ENCODE data around the gene USP24. TPM values are rescaled to one million over a fixed set of nuclear protein-coding genes. Genes with fewer than 3 reads are reported as not detected.

The USP24 gene
- total RNA-seq, 1 experiment from 2014 or later, result 23.7 TPM

DNA sequence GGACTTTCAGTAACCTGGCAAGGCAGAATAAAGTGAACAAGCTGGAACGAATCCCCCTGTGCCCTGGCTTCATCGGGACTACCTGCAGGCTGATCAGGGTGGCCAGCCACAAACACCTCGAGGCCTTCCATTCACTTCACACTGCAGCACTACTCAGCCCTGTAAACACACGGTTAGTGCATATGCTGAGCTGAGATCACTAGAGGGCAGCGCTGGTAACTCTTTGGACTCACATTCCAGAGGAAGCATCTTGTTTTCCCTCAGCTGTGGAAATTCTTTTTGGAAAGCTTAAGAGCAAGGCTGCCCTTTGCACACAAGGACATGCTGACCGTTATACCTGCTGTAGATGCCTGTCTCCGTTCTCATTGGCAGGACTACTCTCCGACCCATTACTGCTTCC lies 143.7 kb downstream of the USP24 start:
- peak; percentile 57 for DNase-seq (ENCODE audit: low read depth)

DNA sequence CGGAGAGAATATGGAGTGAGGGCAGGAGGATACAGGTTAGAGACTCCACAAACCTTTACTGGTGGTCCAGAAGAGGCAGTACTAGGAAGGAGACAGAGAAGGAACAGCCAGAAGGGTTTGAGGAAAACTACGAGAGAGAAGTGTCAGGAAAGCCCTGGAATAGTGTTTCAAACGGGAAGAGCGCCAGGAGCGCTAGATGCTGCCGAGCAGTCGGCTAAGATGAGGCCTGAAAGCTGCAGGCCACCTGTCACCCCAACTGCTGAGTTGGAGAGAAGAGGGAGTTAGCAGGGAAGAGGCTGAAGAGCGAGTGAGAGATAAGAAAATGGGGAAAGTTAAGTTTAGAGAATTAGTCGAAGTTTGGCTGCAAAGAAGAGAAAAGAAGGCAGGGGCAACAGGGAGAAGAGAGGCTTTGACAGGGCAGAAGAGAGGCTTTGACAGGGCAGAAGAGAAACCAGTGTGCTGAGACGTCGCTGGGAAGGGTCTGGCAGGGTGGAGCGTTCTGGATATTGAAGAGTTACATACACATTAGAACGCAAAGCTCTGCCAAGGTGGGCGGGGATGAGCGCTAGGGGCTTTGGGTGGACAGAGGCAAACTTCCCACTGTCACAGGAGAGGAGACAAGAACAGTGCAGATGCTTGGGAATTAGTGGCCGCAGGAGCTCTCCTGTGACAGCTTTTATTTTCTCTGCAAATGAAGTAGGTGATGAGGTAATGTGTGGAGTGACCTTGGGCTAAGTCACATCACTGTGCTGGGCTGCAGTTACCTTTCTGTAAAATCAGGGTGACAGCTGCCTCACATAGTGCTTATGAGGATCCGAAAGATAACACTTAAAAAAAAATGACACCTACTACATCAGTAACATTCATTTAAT lies 144.6 kb downstream of the USP24 start:
- peak; percentile 32 for DNase-seq (ENCODE audit: low read depth)

DNA sequence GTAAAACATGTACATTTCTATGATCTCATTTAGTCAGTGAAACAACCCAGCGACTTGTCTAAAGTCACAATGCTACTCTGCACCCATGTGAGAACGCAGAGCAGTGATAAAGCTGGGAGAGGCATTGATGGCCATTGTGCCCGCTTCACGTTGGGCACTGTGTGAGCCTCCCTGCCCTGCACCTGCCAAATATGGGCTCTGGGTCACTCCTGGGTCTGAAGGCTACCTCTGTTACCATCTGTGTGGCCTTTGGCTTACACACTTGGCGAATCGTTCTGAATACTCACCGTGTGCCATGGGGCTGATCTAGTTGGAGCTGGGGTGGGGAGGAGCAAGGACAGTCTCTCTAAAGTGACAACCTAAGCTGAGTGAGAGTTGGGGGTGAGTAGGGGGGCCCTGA lies 145.9 kb downstream of the USP24 start:
- DNase-seq (ENCODE audit: low read depth), result no peak

DNA sequence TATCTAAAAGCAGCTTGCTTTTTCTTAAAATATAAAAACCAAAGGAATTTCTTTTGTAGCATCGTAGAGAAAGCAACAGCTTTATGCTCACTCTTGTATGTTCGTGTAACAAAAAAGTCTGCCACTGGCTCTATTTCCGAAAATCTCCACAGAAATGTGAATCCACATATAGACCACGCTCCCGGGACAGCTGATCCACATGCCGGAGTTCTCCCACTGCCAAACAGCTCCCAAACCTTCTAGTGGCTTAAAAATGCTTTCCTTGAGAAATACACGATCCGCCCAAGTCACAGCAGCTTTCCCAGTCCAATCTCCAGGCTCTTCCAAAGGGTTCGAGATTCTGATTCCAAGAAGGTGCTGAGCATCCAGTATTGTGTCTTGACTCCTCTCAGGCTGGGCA lies 146.5 kb downstream of the USP24 start:
- no peak for DNase-seq (ENCODE audit: low read depth)

GRCh38 chr1:55067914-55068313 lies 147.2 kb downstream of the USP24 start:
- DNase-seq (ENCODE audit: low read depth), result no peak

DNA sequence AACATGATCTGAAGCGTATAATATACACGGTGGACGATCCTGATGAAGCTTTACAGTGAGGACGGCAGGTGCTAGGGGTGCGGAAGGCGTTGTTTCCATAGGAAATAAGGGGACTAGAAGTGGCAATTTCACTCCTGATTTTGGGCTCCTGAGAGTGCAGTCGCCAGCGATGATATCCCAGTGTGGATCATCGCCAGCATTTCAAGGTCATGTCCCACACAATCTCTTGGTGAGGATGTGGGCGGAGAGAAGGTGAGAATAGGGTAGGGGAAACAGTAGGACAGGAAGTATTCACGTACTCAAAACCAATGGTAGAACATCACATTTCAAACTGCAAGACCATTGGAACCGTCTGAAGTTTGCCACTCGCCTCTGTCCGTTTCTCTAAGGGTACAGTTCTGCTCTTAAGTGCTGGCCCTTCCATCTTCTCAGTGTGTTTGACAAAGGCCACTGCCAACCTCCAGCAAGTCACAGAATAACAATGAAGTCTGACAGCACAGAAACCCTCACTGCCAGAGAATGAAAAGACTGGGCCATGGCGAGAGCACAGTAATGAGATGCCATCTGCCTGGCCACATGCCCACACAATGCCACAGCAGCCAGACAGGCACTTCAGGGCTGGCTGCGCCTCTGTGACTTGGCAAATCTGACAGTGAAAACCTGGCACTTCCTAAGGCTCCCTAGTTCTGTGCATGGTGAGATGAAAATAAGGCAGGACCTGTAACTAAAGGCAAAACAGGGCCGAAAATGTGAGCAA lies 148.0 kb downstream of the USP24 start:
- no peak for DNase-seq (ENCODE audit: low read depth)

- no peak for DNase-seq (ENCODE audit: low read depth)
These were observed 149.5 kb downstream of the USP24 start for GRCh38 chr1:55065648-55066047.

GRCh38 chr1:55064861-55065263 lies 150.3 kb downstream of the USP24 start:
- DNase-seq (ENCODE audit: low read depth), result peak; percentile 71

GRCh38 chr1:55064071-55064581 lies 151.0 kb downstream of the USP24 start:
- DNase-seq (ENCODE audit: low read depth), result no peak

- DNase-seq (ENCODE audit: low read depth), result no peak
These were observed 151.6 kb downstream of the USP24 start for GRCh38 chr1:55063577-55063942.

- DNase-seq (ENCODE audit: low read depth), result no peak
These were observed 152.2 kb downstream of the USP24 start for GRCh38 chr1:55062801-55063576.

- no peak for DNase-seq (ENCODE audit: low read depth)
These were observed 153.3 kb downstream of the USP24 start for GRCh38 chr1:55061706-55062321.

DNA sequence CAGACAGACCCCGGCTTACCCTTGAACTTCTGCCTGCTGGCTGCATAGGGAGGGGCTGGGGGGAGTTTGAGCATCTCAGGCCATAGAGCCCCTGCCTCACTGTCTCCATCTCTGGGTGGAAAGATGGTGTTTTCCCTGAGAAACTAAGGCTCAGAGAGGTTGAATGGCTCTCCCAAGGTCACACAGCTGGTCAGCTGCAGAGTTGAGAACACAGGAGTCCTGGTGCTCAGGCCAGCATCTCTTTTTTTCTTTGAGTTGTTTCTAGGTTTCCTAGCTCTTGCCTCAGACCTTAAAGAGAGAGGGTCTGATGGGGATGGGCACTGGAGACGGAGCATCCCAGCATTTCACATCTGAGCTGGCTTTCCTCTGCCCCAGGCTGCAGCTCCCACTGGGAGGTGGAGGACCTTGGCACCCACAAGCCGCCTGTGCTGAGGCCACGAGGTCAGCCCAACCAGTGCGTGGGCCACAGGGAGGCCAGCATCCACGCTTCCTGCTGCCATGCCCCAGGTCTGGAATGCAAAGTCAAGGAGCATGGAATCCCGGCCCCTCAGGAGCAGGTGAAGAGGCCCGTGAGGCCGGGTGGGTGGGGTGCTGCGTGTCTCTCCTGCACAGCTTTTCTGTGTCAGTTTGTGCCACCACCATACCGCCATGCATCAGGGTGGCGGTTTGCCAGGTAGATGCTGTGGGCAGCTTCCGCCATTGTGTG lies 154.0 kb downstream of the USP24 start:
- no peak for DNase-seq (ENCODE audit: low read depth)

DNA sequence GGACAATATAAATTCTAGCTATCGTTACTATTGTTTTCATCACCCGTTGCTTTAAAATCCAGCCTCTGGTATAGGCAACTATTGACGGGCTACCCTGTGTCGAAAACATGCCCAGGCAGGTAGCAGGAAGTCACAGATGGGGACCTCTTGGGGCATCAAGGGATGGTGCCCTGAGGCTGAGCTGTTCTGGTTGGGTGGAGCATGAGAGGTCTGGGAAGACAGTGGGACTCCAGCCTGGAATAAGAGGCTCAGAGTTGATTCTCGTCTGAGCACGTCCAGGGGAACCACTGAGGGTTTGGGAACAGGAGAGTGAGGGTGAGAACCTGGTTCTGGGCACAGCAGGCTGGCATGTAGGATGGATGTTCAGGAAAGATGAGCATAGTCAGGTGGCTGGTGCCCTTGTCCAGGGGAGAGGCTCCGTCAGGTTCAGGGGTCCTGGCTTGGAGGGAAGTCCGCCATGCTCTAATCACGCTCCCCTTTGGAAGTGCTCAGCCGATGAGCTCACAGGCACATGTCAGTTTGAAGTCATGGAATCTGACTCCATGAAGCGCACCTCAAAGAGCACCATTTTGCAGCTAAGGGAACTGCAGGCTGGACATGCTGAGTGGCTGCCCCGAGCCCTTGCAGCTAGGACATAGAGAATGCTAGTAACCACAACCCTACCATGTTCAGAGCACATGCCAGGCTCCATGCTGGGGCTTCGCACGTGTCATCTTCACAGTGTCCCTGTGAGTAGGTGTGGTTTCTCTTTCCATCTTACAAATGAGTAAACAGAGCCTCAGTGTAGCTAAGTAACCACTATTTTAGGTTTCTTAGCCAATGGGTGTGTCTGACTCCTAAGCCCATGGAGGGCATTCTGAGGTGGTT lies 154.8 kb downstream of the USP24 start:
- peak; percentile 44 for DNase-seq (ENCODE audit: low read depth)

GRCh38 chr1:55059302-55060132 lies 155.6 kb downstream of the USP24 start:
- no peak for DNase-seq (ENCODE audit: low read depth)

DNA sequence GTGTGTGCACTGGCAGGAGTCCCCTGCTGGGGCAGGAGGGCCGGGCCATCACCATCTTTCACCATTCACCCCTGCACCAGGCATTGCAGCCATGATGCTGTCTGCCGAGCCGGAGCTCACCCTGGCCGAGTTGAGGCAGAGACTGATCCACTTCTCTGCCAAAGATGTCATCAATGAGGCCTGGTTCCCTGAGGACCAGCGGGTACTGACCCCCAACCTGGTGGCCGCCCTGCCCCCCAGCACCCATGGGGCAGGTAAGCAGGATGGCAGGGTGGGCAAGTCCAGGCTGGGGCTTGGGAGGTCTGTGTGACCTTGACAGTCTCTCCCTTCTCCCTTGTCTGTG lies 157.2 kb downstream of the USP24 start:
- no peak for DNase-seq (ENCODE audit: low read depth)

DNA sequence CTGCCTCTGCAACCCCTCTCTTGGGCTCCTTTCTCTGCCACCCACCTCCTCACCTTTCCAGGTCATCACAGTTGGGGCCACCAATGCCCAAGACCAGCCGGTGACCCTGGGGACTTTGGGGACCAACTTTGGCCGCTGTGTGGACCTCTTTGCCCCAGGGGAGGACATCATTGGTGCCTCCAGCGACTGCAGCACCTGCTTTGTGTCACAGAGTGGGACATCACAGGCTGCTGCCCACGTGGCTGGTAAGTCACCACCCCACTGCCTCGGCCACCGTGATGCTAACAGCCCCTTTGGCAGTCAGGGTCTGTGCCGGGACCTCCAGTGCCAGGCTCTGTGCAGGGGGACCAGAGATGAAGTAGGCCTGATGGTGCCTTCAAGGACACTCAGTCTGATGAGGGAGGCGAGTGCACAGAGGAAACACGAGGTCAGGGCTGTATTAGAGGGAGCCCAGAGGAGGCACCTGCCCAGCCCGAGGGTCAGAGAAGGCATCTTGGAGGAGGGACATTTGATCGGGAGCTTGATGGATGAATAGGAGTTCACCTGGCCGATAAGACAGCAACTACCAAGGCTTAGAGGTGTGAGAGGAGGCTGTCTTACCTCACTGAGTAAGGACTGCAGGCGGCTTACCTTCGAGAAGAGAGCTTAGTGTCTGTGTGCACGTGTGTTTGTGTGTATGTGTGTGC lies 157.8 kb downstream of the USP24 start:
- DNase-seq (ENCODE audit: low read depth), result no peak

GRCh38 chr1:55056632-55056992 lies 158.6 kb downstream of the USP24 start:
- DNase-seq (ENCODE audit: low read depth), result no peak
